HG03139 (cell line): ENCODE measurements around the gene PNLIPRP2.

ENCODE experiments used
- ATAC-seq: cut with Tn5 transposase; IDR thresholded peaks from one replicate; pipeline ENCODE4 v1.9.1; 2021; ENCODE audit not compliant: unreplicated experiment

Gene PNLIPRP2

DNA sequence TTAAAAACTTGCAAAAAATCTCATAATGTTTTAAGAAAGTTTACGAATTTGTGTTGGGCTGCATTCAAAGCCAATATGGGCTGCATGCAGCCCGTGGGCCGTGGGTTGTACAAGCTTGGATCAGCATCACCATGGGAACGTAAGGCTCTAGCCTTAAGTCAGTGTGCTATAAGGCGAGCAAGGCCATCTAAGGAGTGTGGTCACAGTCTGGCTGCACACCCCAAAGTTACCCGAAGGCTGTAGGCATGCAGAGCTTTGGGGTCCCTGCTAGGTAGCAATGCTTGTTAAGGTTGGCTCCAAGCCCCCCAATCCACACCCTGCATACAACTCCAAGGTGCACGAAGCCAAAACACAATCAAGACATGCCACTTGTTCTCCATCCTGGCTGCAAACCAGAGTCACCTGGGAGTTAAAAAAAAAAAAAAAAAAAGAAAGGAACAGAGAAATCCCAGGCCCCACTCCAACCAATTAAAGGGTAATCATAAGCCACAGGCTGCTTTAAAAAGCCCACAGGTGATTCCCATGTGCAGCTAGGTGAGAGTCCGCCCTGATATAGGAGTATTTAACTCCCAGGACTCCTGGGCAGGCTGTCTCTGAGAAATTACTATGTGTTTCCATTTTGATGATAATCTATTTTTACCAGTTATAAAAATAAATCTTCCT lies 8.5 kb upstream of the PNLIPRP2 start:
- ATAC-seq = no peak

DNA sequence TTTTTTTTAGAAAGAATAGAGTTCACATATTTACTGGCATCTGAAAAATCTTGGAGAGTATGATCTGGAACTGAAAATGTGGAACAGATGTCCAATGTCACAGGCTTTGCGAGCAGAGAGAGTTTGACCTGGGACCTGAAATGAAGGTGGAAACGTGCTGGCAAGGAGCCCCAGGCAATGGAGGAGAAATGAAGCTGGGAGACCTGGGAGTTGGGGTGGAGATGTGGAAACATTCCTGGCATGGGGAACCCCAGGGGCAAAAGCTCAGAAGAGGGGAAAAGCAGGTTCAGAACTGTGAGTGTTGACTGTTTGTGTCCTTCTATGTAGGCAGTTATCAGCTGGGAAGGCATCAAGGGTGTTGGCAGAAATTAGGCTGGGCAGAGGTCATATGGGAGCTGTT lies 7.3 kb upstream of the PNLIPRP2 start:
- ATAC-seq = no peak

DNA sequence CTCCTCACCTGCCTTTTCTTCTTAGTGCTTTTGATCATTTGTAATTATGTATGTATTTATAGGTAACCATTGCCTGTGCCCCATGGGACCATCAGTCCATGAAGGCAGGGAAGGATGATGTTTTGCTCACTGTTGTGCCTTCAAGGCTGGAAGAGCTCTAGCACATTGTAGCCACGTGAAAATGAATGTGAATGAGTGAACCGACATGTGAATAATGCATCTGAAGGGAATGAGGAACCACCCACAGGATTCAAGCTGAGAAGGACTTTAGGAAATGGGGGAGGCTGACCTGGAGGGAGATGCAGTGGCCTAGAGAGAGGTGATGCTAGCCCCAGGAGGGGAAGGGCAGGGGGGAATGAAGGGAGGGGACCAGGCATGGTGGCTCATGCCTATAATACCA lies 6.0 kb upstream of the PNLIPRP2 start:
- ATAC-seq = no peak

DNA sequence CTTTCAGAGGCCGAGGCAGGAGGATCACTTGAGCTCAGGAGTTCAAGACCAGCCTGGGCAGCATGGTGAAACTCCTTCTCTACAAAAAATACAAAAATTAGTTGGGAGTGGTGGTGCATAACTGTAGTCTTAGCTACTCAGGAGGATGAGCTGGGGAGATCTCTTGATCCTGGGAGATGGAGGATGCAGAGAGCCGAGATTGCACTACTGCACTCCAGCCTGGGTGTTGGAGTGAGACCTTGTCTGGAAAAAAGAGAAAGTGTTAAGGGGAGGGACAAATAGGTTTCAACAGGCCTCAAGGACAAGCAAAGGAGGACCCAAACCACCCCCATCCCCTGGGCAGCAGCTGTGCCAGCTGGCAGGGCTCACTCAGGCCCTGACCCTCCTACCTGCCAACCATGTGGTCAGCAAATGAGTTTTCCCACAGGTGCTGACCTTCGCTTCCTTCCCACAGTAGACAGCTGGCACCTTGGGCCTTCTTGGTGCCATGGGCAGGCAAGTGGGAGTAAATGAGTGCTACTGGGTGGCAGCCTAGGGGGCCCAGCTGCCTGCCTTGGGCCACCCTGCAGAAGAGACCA lies 5.5 kb upstream of the PNLIPRP2 start:
- ATAC-seq = no peak

DNA sequence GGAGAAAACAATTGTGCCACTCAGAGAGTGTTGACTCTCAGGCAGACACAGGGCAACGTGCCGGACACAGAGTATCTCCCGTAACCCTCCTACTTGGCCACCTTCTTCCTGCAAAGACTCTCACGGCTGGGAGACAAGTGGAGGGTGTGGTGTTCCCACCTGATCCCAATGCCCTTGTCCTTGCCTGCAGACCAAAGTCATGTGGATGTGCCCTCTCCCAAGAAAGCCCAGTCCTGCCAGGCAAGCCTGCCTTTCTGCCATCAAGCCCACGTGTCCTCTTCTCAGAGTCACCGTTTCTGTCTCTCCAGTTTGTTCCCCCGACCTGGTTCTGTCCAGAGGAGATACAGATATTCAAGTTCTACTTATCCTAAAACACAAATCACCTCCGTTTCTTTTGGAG lies 723 bp downstream of the PNLIPRP2 start:
- no peak for ATAC-seq

DNA sequence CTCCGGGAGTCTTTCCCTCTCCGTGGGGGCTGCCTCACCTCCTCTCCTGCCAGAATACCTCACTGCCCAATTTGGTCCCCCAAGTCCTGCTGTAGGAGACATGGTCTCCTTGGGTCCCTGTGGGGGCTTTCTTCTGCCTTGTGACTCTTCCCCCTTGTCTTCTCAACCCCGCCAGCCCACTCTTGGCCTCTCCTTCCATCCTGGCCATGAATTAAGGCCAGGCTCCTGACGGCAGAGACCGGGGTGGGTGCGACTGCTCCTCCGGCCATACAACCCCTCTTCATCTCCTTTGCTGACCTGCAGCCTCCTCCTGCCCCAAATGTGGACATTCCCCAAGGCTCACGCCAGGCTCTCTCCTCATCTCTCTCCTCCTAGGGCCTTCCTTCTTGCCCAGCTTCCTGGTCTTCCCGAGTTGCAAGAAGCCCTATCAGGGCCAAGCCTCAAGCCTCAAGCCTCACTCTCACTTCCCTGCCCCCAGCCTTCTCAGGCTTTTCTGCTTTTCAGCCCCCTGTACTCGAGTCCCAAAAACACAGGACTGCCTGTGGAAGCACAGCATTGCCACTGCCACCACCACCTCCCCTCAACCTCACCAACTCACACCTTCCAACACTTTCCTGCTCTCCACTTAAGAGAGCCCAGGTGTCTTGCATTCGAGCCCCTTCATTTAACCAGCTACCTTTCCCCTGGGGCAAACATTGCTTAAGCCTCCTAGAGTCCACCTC lies 1.3 kb downstream of the PNLIPRP2 start:
- ATAC-seq = no peak

DNA sequence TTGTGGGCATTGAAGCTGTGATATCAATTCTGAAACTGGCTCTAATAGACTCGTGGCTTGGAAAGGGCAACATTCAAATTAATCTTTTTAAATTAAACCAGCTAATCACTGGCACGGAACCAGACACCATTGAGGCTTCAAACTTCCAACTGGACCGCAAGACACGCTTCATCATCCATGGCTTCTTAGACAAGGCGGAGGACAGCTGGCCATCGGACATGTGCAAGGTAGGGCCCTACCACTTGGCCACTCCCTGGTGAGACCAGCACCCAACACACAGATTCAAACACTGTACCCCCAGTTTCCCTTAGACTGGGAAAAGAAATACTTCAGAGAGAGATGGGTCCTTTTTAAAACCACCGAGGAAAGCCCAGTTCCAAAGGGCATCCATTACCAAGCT lies 5.1 kb downstream of the PNLIPRP2 start:
- ATAC-seq = no peak

DNA sequence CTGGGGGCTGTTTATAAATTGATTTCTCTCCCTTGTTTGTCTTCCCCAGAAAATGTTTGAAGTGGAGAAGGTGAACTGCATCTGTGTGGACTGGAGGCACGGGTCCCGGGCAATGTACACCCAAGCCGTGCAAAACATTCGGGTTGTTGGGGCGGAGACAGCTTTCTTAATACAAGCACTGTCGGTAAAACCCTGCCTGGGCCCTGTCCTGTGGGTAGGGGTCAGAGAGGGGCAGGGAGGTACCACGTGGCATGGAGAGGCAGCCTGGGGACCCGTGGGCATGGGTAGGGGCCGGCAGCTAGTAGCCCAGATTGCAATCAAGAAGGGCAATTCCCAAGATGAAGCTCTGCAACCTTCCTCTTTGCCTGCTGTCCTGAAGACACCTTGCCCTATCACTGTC lies 6.1 kb downstream of the PNLIPRP2 start:
- no peak for ATAC-seq

DNA sequence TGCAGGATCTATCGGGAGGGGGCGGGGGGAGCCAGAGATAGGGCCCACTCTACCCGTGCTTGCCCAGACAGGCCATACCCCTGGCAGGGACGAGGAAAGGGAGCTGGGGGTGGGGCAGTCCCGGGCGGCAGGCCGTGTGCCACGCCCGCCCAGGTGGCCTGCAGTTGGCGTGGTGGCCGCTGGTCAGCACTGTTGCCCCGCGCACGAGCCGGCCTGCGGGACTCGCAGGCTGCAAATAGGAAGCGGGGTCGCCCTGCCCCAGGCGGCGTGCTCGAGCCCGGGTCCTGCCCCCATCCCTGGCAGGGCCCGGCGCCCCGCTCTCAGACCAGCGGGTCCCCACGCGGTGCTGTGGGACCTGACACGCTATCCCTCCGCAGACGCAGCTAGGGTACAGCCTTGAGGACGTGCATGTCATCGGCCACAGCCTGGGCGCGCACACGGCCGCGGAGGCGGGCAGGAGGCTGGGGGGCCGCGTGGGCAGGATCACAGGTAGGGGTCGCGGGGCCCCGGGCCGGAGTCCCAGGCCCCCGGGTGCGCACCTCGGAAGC lies 6.7 kb downstream of the PNLIPRP2 start:
- ATAC-seq = no peak

DNA sequence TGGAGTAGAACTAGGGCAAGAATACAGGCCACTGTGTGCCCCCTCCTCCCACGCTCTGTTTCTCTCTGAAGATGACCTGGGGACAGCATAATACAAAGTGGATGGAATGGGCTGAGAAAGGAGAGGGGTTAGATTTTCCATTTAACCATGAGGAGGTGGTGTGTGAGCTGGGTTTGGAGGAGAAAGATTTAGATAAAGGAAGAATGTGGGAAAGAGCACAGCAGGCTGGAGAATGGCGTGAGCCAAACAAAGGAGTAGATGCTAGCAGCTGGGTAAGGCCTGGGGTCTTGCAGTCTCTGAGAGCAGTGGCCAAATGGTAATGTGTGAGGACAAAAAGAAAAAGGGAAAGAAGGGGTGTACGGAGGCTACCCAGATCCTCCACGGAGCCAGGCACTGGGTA lies 8.6 kb downstream of the PNLIPRP2 start:
- no peak for ATAC-seq

DNA sequence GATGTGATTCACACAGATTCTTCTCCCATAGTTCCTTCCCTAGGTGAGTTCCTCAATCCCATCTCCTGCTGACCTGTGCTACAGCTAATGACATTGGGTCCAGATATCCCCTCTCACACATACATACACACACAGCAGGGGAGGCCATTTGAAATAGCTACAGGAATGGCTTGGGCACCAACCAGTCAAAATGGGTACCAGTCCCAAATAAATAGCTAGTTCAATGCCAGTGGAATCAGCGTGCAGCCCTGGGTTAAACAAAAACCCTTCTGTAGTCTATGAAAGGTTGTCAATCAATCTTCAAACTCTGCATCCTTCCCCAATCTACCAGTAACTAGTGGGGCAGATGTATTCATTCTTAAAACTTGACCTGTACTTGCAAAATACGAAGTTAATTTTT lies 9.3 kb downstream of the PNLIPRP2 start:
- no peak for ATAC-seq

DNA sequence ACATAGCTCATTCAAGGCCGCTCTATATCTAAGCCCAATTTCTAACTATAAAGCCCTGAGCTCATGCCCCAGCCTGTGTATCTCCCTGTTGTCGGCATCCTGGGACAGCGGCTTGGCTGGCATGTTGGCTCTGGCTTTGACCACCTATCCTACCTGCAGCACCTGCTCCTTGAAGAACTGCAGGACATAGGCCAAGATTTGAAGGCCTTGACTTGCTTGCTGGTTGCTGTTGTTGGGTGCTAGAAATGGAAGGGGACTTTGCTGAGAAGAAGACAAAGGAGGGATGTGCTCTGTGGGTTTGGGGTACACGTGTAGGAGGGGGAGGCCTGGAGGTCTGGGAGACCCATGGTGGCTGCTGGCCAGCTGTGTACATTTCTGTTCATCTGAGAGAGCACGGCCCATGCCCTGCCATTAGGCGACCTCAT lies 11.1 kb downstream of the PNLIPRP2 start:
- ATAC-seq = no peak

DNA sequence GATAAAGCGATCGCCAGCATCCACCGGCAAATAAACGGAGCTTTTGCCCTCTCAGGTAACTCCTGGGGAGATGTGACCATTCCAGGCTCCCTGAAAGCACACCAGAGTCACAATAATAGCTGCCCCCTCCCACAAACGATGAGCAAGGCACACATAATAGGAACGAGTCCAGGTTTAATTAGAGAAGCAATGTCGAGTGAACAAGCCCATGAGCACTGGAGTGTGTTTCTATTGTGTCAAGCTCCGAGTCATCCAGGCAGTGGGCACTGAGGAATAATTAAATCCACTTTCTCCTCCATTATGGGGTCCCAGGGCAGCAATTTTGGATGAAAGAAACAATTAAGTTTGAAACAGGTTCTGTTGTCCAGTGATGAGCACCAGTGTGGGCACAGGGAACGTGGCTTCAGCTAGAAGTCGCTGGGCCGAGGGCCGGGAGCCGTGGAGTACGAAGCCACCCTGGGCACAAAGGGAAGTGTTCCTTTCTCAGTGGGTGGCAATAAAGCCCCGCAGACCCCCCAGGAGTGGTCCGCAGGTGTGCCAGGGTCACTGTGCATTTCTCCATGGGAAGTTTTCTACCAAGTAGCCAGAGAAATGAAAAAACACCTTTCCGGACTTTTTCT lies 12.0 kb downstream of the PNLIPRP2 start:
- ATAC-seq = no peak

DNA sequence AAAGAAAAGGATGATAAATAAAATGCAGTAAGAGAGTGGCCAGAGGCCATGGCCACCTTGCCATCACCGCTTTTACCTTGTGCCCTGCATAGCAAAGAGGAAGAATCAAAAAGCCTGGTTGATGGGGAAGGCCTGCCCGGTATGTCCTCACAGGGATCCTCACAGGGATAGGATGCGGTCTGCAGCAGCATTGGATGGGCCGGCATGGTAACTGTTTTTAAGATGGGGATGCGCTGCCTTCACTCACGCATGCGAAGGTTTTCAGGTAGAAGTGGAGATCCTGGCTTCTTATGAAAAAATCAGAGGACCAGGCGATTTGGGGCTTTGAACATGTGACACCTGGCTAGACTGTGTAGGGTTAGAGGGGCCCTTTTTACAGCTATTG lies 12.5 kb downstream of the PNLIPRP2 start:
- ATAC-seq = no peak

DNA sequence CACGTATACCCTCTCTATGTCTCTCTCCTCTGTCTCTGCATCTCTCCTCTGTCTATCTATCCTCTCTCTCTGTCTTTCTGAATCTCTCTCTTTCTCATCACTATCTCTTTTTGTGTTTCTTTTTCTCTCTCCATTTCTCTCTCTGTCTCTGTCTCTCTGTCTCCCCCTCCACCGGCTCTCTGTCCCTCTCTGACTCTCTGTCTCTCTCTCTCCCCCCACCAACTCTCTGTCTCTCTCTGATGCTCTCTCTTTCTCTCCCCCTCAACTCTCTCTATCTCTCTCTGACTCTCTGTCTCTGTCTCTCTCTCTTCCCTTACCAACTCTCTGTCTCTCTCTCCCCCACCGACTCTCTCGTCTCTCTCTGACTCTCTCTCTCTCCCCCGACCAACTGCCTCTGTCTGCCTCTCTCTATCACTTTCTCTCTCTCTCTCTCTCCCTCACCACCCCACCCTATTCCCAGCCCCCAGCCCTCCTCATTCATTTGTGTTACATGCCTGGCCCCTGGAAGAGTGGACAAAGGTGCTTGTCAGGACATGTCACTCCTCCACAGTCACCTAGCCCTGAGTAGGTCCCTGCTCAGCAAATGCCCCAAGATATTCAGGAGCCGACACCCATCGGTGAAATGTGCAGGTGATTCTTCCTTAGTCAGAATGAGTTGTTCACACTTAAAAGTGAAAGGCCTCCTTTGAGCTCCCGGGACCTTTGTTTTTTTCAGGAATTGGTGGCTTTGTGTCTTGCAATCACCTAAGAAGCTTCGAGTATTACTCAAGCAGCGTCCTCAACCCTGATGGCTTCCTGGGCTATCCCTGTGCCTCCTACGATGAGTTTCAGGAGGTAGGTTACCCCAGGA lies 13.6 kb downstream of the PNLIPRP2 start:
- ATAC-seq = no peak

DNA sequence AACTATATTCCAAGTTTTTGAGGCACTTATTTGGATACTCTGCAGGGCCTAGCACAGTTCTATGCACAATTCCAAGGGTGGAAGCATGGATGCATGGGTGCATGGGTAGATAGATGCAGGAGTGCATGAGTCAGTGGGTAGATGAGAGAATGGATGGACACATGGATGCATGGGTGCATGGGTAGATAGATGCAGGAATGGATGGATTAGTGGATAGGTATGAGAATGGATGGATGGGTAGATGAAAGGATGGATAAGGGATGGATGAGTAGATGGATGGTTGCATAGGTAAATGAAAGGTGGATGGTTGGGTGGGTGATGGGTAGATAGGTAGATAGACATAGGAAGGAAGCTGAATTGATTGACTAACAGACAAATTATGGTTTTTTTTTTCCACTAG lies 15.6 kb downstream of the PNLIPRP2 start:
- ATAC-seq = no peak

DNA sequence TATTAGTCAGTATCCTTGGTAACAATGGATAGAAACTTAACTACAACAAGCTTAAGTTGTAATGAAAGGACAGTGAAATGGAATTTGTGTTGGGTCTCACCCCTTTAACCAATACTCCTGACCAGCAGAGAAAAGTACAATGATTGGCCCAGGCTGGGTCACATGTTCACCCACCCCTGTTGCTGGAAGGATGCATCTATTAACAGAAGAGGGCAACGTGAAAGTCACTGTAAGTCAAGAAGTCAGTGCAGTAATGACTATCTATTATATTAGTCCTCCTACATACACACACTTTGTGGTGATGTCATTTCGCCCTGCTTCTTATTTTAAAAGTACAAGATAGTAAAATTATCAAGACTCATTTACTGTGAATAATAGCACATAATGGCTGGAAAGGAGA lies 16.2 kb downstream of the PNLIPRP2 start:
- ATAC-seq = no peak

DNA sequence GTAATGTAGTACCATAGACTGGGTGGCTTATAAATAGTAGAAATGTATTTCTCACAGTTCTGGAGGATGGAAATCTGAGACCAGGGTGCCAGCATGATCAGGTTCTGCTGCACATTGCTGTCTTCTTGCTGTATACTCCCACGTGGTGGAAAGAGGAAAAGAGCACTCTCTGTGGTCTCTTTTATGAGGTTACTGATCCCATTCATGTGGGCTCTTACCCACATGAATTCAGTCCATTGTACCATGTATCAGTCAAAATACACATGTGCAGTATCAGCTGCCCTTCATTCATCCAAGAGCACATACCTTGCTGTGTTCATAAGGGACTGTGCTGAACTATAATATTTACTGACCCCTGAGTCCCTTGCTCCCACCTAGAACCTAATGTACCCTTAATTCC lies 17.1 kb downstream of the PNLIPRP2 start:
- no peak for ATAC-seq

DNA sequence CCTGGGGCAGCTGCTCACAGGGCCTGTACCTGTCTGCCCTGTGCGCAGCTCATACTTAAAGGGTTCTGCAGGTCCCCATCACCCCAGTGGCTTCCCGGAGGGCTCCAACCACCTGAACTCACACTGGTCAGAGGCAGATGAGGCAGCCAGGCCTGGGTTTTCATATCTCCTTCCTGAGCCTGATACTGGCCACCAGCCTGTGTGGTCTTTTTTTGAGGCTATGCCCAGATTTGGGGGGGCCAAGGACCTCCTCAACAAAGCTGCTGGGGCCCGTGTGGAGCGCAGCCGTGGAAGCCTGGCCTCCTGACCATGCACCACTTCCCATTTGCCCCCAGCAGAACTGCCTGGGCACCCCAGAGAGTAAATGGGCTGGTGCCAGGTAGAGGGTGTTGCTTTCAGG lies 25.7 kb downstream of the PNLIPRP2 start:
- ATAC-seq = no peak

DNA sequence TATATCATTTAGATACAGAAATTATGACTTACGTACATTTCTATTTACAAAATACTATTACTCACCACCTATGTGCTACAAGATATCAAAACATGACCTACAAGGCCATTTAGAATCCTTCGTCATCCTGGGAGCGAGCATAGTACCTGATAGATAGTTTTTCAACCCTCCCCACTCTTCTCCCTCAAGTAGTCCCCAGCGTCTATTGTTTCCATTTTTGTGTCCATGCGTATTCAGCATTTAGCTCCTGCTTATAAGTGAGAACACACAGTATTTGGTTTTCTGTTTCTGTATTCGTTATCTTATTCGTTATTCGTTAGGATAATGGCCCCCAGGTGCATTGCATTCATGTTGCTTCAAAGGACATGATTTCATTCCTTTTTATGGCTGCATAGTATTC lies 28.1 kb downstream of the PNLIPRP2 start:
- no peak for ATAC-seq

DNA sequence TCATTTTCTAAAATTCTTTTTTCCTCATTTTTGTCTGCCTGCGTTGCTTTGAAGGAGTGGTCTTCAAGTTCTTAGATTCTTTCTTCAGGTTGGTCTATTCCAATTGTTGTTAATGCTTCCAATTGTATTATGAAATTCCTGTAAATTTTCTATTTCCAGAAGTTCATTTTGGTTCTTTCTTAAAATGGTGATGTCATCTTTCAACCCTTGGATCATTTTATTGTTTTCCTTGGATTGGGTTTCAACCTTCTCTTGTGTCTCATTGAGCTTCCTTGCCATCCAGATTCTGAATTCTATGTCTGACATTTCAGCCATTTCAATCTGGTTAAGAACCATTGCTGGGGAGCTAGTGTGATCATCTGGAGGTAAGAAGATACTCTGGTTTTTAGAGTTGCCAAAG lies 33.1 kb downstream of the PNLIPRP2 start:
- no peak for ATAC-seq
